GM21737 (cell line): Measurements from ENCODE around the gene UMODL1.
"Not testable (repeated sequence)": the region's sequence is repeated elsewhere in the genome, so short reads cannot be mapped to it uniquely, and the experiment has no call there.

Source experiments
- ATAC-seq: cut with Tn5 transposase; IDR thresholded peaks from one replicate; pipeline ENCODE4 v1.9.1; 2021; ENCODE audit warnings: mild to moderate bottlenecking, moderate library complexity; ENCODE audit not compliant: unreplicated experiment

Gene UMODL1

DNA sequence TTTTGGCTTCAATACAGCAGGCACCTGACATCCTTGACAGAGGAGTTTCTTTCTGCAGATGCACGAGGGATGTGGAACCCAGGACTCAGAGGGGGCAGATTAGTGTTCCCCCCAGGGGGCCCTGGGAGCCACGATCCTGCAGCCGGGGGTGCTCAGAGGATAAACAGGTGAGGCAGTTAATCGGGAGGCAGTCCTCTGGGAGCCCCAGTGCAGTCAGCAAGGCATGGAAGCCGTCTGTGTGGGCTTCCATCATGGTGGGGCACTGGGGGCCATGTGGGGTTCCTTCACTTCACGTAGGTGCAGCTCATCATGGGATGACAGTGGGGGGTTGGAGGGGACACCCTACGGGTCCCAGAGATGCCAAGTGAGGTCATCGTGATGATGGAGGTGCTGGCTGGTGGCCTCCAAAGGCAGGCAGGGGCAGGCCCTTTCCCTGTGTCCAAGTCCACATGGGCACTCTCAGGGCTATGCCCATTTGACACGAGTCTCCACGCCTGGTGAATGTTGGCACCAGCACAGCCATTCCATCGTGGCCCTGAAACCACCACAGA, 88.5 kb downstream of the UMODL1 start:
- no peak for ATAC-seq

DNA sequence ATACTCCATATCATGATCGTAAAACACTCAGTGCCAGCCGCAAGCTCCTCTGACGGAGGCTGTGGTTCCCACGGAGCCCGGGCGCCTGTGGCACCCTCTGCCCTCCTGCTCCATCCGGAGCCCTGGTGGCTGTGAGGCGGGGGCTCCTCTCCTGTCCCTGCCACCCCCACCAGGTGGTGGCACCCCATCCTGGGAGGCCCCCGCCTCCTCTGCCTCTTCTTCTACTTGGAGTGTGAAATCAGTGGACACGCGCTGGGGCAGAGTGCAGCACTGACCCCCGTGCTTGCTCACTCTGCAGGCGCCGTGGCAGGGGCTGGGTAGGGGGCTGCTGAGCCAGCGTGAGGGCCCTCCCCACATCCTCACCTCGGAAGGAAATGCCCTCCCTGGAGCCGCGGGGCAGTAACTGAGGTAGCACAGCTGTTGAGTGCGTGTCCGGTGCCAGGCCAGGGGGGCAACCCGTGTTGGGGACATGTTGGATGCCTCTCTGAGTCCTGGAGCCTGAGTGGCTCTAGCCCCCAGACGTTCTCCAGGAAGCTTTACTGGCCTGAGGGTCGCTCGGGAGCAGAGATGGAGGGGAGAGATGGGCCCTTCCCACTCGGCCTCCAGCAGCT, 89.1 kb downstream of the UMODL1 start:
- ATAC-seq, result no peak

DNA sequence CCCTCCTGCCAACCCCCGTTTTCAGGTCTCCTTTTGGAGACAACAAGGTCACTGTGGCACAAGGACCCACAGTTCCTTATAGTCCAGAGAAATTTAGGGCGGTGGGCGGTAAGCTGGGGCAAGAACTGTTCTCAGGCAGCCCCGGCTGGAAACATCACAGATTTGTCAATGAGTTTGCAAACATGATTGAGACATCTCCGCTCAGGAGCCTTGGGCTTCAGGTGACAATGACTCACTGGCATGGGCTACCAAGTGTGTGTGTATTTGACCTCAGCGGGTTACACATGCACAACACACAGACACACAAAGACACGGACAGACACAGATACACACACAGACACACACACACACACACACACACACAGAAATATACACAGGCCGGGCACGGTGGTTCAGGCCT, 89.6 kb downstream of the UMODL1 start:
- ATAC-seq, result no peak

DNA sequence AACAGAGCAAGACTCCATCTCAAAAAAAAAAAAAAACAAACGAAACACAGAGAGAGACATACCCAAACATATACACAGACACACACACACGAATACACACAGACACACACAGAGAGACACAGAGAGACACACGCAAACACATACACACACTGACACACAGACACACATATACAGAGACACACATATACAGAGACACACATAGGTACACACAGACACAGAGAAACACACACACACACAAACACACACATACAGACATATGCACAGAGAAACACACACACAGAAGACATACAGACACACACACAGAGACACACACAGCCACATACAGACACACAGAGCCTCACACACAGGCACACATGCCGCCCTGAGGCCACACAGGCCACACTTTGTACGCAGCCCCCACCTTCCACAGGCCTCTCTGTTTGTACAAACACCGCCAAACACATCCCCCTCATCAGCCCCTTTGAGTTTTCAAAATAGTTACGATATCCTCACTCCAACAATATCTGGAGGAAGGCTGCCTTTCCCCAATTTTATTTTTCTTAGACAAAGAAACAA, 90.4 kb downstream of the UMODL1 start:
- no peak for ATAC-seq

DNA sequence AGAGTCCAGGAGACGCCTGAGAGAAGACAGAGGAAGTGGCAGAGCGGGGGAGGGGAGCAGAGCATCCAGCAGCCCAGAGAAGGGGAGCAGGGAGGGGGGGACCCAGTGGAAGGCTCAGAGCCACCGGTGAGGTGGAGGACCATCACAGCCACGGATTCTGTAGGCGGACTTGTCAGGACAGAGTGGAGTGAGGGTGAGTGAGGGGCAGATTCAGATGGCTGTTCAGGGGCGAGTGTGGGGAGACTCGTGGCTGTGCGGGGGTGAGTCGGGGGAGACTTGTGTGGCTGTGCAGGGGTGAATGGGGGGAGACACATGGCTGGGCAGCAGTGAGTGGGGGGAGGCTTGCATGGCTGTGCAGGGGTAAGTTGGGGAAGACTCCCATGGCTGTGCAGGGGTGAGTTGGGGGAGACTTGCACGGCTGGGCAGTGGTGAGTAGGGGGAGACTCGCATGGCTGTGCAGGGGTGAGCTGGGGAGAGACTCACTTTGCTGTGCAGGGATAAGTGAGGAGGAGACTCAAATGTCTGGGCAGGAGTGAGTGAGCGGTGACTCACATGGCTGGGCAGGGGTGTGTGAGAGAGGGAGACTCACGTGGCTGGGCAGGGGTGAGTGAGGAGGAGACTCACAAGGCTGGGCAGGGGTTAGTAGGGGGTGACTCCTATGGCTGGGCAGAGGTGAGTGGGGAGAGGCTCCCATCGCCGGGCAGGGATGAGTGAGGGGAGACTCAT, 91.0 kb downstream of the UMODL1 start:
- no peak for ATAC-seq

DNA sequence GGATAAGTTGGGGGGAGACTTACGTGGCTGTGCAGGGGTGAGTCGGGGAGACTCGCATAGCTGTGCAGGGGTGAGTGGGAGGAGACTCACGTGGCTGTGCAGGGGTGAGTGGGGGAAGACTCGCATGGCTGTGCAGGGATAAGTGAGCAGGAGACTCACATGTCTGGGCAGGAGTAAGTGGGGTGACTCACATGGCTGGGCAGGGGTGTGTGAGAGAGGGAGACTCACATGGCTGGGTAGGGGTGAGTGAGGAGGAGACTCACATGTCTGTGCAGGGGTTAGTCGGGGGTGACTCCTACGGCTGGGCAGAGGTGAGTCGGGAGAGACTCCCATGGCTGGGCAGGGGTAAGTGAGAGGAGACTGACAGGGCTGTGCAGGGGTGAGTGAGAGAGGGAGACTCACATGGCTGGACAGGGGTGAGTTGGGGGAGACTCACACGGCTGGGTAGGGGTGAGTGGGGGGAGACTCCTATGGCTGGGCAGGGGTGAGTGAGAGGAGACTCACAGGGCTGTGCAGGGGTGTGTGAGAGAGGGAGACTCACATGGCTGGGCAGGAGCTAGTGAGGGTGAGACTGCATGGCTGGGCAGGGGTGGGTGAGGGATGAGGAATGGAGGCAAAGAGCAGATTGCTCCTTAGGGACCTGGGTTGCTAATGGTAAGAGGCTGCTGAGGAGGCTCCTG, 91.9 kb downstream of the UMODL1 start:
- ATAC-seq, result no peak

DNA sequence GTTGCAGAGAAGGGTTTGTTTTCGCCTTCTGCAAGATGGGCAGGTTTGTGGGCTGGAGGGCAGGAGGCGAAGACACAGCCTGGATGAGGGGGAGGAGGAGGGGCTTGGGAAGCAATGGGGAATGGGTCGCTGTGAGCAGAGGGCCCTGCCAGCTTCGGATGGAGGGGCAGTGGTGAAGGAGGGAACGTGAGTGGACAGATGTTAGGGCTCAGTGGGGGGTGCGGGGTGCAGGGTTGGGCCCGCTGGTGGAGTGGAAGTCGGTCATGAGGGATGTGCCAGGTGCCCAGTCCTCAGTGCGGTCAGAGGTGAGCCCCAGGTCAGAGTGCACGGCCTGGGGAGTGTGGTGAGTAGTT, 92.4 kb downstream of the UMODL1 start:
- no peak for ATAC-seq

DNA sequence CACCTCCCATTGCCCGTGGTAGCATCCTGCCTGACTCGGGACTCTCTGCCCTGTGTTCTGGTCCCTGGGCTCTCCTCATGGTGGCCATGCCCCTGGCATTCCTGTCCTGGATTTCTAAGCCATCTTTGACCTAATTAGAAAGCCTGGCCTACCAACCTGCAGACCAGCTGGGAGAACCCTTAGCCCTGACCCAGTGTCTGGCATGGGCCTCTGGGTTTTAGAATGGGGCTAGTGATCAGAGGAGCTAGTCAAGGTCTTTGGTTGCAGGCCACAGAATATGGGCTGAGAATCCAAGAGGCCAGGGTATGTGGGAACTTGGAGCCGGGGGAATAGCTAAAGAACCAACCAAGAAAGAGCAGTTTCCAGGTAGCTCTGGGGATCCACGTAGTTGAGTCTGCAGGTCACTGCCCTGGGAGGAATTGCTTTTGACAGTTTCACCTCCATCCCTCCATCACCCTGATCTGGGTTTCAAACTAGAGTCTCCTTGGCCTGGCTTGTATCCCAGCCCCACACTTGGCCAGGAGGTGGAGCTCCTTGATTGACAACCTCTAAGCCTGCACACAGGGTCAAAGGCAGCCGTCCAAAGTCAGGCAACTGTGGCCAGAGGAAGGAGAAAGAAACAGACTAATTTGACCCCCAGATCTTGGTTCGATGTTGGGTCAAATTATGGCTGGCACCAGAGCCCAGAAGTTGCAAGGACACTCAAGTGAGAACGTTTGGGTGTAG, 93.1 kb downstream of the UMODL1 start:
- ATAC-seq, result no peak

DNA sequence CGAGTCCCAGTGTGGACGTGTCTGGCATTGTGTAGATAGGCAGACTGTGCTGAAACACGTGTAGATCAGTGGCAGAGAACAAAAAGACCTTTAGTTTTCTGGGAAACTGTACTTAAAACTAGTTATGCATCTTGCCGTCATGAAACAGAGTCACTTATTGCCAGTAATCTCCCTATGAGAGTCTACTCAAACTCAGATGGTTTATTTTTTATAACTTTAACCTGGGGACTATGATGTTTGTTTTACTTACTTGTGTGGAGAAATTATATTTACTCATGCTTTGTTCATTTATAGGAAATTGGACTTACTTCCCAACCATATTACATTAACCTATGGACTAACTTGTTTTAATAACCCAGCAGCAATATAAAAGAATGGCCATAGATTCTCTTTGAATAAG, 93.7 kb downstream of the UMODL1 start:
- no peak for ATAC-seq

DNA sequence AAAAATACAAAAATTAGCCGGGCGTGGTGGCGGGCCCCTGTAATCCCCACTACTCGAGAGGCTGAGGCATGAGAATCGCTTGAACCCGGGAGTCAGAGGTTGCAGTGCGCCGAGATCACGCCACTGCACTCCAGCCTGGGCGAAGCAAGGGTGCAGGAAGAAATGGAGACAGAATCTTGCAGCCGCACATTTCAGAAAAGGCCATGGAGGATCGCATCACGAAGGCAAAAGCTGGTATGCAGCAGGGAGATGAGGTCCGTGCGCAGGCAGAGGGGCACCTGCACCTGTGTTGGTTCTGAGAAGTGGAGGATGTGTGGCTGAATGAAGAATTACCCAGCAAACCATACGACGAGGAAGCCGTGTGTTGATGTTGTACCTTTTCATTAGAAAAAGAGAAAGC, 94.8 kb downstream of the UMODL1 start:
- no peak for ATAC-seq

DNA sequence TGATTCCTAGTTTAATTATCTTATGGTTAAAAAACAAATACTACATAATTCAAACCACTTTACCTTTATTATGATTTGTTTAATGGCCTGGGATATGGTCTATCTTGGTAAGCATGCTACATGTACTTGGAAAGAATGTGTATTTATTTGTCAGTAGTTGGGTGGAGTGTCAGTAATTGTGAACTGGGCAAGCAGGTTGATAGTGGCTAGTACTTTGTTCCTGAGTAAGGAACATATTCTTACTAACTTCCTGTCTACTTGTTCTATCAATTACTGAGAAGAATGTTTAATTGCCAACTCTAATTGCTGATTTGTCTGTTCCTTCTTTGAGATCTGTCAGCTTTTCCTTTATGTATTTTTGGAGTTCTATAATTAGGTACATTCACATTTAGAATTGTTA, 98.6 kb downstream of the UMODL1 start:
- no peak for ATAC-seq

DNA sequence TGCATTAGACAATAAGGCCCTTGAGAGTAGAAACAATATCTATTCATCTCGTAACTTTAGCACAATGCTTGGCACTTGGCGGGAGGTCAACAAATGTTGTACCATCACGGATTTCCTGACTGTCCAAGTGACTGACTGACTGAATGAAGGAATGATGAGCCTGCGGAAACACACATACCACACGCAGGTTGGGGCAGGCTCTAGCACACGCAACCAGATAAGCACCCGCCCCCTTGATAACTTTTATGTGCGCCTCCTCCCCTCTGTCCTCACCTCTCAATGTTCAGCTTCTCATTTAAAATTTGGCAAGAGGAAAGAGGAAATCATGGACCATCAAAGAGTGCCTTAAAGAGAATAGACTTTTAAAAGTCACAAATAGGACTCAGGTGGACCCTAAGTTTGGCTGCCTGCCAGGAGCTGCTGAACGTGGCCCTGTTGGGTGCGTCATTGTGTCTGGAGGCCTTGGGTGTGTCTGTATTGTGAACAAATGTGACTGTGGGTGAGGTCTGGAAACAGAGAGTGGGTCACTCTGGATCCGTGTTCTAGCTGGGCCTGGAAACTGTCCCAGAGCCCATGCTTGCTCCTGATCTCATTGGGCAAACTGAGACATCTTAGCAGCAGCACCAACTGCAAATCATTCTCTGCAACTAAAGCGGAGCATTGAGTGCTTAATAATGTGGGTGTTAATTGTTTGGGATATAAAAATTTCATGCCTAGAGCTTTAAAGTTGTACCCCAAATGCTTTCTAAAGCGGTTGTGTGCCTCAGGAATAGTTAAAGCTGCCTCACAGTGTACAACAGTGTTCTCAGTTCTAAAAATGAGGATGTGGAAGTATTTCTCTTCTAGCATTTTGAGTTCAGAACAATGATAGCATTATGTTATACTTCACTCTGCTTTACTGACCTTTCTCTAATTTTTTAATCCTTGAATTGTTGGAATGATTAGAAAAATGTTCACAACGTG, 100.3 kb downstream of the UMODL1 start:
- no peak for ATAC-seq

DNA sequence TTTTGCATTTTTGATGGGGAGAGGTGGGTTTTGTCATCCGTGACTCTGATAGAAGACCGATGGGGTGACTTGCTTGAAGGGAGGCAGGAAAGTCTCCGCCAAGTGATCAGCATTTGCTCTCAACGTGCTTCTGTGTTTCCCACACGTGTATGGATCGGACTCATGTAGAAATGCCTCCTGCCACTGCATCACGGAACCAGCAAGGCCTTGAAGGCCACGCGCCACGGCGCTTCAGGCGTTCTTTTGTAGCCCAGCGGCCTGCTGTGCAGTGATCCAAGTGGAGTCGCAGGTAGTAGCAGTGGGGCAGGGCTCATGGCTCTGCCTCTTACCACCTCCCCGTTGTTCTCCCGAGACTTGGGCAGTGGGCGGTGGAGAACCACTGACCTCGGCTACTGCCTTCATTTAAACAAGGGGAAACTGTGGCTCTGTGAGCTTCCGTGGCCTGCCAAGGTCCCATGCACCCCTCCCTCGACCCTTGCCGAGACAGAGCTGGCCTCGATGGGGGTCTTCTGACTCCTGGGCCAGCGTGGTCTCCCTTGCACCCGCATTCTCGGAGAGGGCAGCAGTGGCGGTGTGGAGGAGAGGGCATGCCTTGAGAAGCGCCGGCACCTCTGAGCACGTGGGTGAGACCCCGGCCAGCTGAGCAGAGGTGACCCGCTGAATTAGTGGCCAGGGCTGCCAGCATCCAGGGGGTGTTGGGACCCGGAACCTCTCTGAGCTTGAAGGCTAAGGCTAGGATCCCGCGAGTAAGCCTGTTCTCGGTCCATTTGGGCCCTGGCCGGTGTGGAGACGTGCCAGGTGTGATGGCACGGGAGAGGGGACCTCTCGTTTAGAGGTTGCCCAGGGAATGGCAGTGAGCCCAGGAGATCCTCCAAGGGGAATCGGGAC, 101.7 kb downstream of the UMODL1 start:
- no peak for ATAC-seq

DNA sequence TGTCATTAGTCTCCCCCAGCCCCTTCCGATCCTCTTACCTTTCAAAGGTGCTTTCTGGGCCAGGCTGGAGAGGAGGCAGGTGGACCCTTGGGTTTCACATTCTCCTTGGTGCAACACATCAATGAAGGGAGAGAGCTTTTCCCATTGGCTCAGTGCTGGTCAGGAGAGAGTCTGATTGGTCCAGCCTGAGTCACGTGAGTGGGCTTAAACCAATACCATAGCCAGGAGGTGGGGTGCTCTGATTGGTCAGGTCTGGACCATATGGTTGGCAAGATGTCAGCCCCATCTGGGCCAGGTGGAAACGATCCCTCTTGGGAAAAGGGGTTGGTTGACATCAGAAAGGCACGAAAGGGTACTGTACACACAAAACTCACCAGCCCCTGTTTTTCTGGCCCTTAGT, 103.1 kb downstream of the UMODL1 start:
- no peak for ATAC-seq

DNA sequence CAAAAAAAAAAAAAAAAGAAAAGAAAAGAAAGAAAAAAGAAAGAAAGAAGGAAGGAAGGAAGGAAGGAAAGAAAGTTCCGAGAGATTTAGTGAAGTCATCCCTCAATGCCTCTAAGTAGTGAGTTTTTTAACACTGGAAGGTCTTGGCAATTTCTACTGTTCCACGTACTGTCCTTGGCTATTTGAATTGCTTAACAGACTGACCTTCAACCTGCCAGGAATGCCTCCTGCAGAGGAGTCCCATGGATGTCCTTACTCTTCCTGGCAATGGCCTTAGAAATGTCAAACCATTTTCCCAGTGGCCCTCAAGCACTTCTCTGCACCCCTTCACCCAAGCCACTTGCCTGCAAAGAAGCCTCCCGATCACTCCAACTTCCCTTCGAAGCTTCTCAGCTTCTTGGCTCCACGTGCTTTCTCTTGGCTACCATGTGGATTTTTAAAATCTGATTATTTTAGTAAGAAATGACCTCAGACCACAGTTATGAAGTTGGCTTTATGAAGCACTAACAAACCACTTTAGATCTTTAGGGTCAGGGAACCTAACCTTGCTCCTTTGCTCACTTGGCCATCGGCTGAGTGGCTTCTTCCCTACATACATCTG, 104.1 kb downstream of the UMODL1 start:
- no peak for ATAC-seq

DNA sequence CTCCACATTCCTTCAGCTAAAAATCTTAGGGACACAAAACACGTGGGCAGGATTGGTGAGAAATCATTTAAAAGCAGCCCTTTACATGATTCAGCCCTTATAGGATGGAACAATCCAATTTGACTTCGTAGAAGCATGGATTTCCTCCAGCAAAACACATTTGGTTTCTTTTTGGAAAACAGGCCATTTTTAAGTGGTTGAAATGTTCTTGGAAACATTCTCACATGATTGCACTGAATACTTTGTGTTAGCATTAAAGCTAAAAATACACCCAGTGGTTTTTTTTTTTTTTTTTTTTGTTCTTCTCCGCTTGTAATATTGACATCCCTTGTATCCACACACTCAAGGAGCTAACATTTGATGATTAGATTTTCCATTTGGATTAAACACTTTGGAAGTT, 105.7 kb downstream of the UMODL1 start:
- no peak for ATAC-seq

DNA sequence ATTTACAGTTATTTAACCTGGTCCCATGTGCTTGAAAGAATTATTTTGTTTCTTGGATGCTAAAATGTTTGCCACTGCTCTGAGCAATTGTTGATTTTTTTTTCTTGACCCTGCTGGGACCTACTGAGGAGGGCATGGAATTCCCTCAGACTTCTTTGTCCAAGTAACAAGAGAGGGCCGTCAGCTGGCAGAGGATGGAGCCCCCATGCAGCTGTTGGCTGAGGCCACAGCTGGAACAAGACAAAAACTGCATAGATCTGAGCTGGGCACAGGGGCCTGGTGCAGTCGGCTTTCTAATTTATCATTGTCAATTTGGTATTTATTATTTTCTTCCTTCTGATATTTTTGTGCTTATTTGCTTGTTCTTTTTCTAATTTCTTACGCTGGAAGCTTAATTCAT, 108.2 kb downstream of the UMODL1 start:
- ATAC-seq, result no peak

DNA sequence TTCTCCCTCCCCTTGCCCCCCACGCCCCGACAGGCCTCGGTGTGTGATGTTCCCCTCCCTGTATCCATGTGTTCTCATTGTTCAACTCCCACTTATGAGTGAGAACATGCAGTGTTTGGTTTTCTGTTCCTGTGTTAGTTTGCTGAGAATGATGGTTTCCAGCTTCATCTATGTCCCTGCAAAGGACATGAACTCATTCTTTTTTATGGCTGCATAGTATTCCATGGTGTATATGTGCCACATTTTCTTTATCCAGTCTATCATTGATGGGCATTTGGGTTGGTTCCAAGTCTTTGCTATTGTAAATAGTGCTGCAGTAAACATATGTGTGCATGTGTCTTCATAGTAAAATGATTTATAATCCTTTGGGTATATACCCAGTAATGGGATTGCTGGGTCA, 108.9 kb downstream of the UMODL1 start:
- ATAC-seq, result not testable (repeated sequence)
